ENCODE results near the gene SLC25A26.
"Not testable (repeated sequence)": the region's sequence is repeated elsewhere in the genome, so short reads cannot be mapped to it uniquely, and the experiment has no call there.

Gene SLC25A26, protein sequence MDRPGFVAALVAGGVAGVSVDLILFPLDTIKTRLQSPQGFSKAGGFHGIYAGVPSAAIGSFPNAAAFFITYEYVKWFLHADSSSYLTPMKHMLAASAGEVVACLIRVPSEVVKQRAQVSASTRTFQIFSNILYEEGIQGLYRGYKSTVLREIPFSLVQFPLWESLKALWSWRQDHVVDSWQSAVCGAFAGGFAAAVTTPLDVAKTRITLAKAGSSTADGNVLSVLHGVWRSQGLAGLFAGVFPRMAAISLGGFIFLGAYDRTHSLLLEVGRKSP

GRCh38 chr3:66220602-66221377 lies at the start of gene SLC25A26:
Gene SLC25A26 (plus strand): TSS chr3:66221001. CDS start chr3:66221095, 94 bp downstream.
- DNase-seq: peak; percentile 94

DNA sequence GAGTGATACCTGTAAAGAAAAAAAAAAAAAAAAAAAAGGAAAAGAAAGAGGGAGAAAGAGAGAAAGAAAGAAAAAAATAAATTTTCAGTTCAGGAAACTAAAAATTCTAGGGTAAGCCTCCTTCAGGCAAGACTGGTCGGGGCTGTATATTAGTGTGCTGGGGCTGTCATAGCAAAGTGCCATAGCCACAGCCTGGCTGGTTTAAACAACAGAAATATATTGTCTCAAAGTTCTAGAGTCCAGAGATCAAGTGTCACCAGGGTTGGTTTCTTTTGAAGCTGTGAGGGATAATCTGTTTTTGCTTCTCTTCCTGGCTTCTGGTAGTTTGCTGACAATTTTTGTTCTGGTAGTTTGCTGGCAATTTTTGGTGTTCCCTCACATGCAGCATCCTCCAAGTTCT lies 48.4 kb upstream of the SLC25A26 start:
- no peak for DNase-seq

DNA sequence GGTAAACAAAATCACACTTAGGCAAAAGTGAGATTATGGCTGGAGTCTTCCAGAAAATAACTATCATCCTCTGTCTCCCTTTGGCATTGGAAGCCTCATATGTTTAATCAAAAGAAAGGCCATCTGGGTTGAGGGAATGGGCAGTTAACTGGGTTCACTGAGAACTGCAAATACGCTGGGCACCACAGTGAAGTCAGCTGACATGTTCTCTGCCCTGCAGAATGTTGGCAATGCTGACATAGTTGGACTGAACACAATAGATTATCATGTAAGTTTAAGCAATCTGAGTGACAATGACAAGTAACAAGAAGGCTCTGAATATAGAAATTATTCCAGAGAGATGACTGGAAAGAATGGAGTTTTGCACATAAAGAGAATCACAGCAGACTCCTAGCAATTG lies 43.8 kb upstream of the SLC25A26 start:
- no peak for DNase-seq

- DNase-seq: no peak
Observed at GRCh38 chr3:66178206-66178605, 42.6 kb upstream of the SLC25A26 start.

- DNase-seq: no peak
Observed at GRCh38 chr3:66179793-66180192, 41.0 kb upstream of the SLC25A26 start.

DNA sequence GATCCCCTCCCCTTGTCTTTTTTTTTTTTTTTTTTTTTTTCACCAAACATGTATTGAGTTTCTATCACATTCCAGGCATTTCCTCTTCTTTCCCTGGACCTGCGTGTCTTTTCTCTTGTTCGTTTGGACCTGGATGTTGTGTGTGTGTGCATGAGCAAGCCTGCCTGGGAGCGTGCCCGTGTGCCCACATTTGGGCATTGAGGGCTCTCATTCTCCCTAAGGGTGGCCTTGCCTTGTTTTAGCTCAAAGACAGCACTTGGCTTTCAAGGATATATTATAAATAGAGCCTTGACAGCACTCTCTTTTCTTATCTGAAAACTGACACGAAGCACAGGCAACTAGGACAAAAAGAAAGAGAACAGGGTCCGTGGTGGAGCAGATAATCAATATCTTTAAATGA lies 39.0 kb upstream of the SLC25A26 start:
- no peak for DNase-seq

GRCh38 chr3:66182246-66182645 lies 38.6 kb upstream of the SLC25A26 start:
- DNase-seq: no peak

DNA sequence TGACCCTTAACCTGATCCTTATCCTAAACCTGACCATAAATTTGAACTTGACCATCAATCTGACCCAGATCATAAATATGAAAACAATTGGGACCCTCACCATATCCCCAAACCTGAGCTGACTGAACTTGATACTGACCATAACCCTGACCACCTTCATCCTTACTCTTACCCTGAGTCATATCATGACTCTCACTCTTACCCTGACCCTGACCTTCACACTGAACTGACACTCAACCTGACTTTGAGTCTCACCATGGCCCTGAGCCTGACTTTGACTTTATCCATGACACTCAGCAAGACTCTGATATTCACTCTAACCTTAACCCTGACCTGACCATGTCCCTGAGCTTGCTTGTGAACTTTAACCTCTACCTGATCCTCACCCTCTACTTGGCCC lies 34.3 kb upstream of the SLC25A26 start:
- DNase-seq: no peak

- peak; percentile 11 for DNase-seq
Observed at GRCh38 chr3:66195347-66195783, 25.4 kb upstream of the SLC25A26 start.

DNA sequence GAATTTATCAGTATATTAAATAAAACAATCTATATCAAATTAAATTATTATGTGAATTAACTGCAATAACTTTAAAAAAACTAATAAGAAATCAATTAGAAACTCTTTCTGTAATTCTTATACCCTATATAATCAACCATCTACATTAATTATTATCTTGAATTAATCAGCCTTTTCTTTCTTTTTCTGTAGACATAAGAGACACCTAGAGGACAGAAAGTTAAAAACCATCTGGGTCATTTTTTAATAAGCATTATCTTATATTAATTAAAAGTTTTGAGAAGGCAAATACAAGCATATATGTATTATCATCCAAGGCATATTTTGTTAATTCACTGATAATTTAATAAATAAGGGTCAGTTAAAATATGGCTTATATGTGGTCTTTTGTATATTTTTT lies 24.2 kb upstream of the SLC25A26 start:
- no peak for DNase-seq

GRCh38 chr3:66198437-66199088 lies 22.2 kb upstream of the SLC25A26 start:
- DNase-seq: no peak

DNA sequence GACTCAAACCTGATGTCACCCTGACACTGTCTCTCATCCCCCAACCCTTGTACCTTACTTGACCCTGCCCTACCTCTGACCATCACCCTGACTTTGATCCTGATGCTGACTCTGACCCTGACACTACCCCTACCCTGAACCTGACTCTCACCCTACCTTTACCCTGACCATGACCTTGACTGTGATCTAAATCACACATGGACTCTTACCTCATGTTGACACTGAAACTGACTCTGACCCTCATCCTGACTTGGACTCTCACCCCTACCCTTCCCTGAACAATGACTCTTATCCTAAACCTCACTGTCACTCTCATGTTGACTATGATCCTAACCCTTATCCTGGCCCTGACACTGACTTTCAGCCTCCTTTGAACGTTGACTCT lies 21.7 kb upstream of the SLC25A26 start:
- DNase-seq: no peak

GRCh38 chr3:66200147-66200546 lies 20.7 kb upstream of the SLC25A26 start:
- no peak for DNase-seq

- DNase-seq: no peak
Observed at GRCh38 chr3:66200786-66201185, 20.0 kb upstream of the SLC25A26 start.

DNA sequence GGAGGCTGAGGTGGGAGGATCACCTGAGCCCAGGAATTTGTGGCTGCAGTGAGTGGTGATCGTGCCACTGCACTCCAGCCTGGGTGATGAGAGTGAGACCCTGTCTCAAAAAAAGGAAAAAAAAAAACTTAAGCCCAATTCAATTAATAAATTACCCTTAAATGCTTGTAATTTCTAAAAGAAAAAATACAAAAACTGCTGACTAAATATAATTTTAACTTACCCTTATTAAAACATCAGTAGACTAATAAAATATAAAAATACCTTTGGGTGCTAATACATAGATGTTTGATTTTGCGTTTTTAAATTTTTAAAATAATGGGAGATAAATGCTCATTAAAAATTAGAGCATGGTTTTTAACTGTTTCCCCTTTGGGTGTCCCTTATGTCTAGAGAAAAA lies 17.5 kb upstream of the SLC25A26 start:
- DNase-seq: no peak

DNA sequence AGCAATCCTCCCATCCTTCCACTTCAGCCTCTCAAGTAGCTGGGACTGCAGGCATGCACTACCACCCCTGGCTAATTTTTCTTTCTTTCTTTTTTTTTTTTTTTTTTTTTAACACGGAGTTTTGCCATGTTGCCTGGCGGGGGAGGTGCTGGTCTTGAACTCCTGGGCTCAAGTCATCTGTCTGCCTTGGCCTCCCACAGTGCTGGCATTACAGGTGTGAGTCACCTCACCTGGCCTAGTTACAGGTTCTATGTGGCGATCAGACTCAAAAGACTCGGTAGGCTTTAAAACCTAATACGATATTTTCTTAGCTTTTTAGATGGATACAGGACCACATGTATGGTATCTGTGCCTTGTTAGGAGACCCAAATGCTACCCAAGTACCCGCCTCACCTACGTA lies 14.0 kb upstream of the SLC25A26 start:
- no peak for DNase-seq

DNA sequence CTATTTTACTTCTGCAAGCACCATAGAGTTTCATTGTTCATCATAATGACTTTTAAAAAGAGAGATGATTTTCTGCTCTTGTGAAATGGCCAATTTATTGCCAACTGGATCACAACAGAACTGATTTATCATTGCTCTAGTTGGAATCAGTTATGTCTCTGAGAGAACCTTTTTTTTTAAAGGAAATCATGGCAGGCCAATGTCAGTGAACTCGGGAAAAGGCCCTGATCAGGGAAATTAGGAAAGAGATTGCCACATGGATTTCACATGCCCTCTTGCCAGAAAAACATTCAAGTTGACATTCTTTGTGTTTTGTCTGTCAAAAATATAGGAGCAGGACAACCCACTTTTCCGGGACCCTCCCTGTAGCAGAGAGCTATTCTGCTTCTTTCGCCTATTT lies 12.6 kb upstream of the SLC25A26 start:
- DNase-seq: no peak

DNA sequence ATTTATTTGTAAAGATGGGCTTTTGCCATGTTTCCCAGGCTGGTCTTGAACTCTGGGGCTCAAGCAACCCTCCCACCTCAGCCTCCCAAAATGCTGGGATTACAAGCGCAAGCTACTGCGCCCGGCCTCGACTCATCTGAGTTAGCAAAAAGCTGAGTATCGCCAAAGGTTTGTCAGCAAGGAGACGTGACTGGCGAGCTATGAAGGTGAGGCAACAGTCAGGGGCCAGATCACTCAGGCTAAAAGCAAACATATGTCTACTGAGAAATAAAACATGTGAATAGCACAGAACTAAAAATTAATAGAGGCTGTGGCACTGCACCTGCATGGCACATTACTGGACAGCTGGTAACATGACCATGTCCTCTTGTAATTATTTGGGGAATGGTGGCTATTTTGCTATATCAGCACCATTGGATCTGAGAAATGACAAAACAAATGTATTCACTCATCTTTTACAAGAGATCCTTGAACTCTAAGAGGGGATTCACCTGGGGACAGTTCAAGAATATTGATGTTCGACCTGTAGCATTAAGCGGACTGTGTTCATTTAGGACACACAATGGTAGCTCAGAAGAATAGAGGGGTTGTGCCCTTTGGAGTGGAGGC lies 10.0 kb upstream of the SLC25A26 start:
- DNase-seq: no peak

GRCh38 chr3:66211779-66212178 lies 9.0 kb upstream of the SLC25A26 start:
- no peak for DNase-seq

DNA sequence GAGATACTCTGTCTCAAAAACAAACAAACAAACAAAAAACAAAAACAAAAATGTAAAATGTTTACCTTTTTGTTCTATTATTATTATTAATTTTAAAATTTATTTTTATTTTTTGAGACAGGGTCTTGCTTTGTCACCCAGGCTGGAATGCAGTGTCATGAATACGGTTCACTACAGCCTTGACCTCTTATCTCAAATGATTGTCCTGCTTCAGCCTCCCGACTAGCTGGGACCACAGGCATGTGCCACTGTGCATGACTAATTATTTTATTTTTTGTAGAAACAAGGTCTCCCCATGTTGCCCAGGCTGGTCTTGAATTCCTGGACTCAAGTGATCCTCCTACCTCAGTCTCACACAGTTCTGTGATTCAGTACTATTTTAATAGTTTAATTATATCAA lies 5.7 kb upstream of the SLC25A26 start:
- no peak for DNase-seq

GRCh38 chr3:66220066-66220465 lies 735 bp upstream of the SLC25A26 start:
- no peak for DNase-seq

GRCh38 chr3:66224220-66224619 lies 3.4 kb downstream of the SLC25A26 start:
- DNase-seq: peak; percentile 8

GRCh38 chr3:66226093-66226492 lies 5.3 kb downstream of the SLC25A26 start:
- not testable (repeated sequence) for DNase-seq

DNA sequence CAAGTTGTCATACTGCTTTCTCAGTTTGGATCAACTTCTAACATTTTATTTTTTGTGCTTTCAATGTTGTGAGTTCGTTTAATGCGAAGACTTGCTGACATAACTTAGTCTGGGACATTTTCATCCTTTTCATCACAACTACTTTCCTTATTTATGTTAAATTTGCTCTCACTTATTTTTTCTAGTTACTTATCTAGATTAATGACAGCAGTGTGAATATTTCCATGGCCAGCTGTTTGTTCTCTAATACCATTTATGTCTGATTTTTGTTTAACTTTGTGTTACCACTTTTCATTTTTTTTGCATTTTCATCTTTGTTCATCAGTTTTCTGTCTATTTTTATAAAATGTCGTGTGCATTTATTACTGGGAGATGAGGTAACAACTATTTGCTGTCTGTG lies 6.2 kb downstream of the SLC25A26 start:
- DNase-seq: no peak

Data from stimulated activated CD4-positive, alpha-beta T cell treated with anti-CD3 and anti-CD28 coated beads, Interleukin-12 subunit alpha, Interleukin-12 subunit beta, amount 100 ng/mL, for 4 hours (primary cell).